HG02938 (cell line): ENCODE data around the gene ZNF853.

Source experiments
- ATAC-seq: cut with Tn5 transposase; IDR thresholded peaks from one replicate; pipeline ENCODE4 v1.9.1; 2021; ENCODE audit warnings: mild to moderate bottlenecking, moderate library complexity; ENCODE audit not compliant: unreplicated experiment

The ZNF853 gene

GRCh38 chr7:6604458-6604857 lies 11.0 kb upstream of the ZNF853 start:
- no peak for ATAC-seq

- no peak for ATAC-seq
Measured at GRCh38 chr7:6606866-6607583, 8.4 kb upstream of the ZNF853 start.

- ATAC-seq = no peak
Measured at GRCh38 chr7:6607651-6608051, 7.8 kb upstream of the ZNF853 start.

- ATAC-seq = no peak
Measured at GRCh38 chr7:6608081-6608480, 7.3 kb upstream of the ZNF853 start.

- ATAC-seq = no peak
Measured at GRCh38 chr7:6608794-6609193, 6.6 kb upstream of the ZNF853 start.

GRCh38 chr7:6612819-6613218 lies 2.6 kb upstream of the ZNF853 start:
- no peak for ATAC-seq

GRCh38 chr7:6613706-6614105 lies 1.7 kb upstream of the ZNF853 start:
- no peak for ATAC-seq

GRCh38 chr7:6615723-6616555 lies 529 bp downstream of the ZNF853 start:
- no peak for ATAC-seq

GRCh38 chr7:6616854-6617643 lies 1.6 kb downstream of the ZNF853 start:
- ATAC-seq = no peak

GRCh38 chr7:6618621-6619020 lies 3.2 kb downstream of the ZNF853 start:
- no peak for ATAC-seq

GRCh38 chr7:6619961-6620360 lies 4.6 kb downstream of the ZNF853 start:
- ATAC-seq = no peak

GRCh38 chr7:6621195-6622133 lies 6.1 kb downstream of the ZNF853 start:
- ATAC-seq = no peak

- ATAC-seq = no peak
Measured at GRCh38 chr7:6622134-6622710, 6.8 kb downstream of the ZNF853 start.

- ATAC-seq = no peak
Measured at GRCh38 chr7:6623589-6624245, 8.3 kb downstream of the ZNF853 start.

- no peak for ATAC-seq
Measured at GRCh38 chr7:6624246-6624611, 8.8 kb downstream of the ZNF853 start.

- no peak for ATAC-seq
Measured at GRCh38 chr7:6628045-6628444, 12.6 kb downstream of the ZNF853 start.

GRCh38 chr7:6630007-6630849 lies 14.8 kb downstream of the ZNF853 start:
- ATAC-seq = no peak

- ATAC-seq = no peak
Measured at GRCh38 chr7:6631605-6632004, 16.2 kb downstream of the ZNF853 start.

GRCh38 chr7:6634021-6634420 lies 18.6 kb downstream of the ZNF853 start:
- ATAC-seq = no peak
